Measurements from ENCODE around the gene ARMCX4.
"Not testable (repeated sequence)": the region's sequence is repeated elsewhere in the genome, so short reads cannot be mapped to it uniquely, and the experiment has no call there.

Gene ARMCX4

DNA sequence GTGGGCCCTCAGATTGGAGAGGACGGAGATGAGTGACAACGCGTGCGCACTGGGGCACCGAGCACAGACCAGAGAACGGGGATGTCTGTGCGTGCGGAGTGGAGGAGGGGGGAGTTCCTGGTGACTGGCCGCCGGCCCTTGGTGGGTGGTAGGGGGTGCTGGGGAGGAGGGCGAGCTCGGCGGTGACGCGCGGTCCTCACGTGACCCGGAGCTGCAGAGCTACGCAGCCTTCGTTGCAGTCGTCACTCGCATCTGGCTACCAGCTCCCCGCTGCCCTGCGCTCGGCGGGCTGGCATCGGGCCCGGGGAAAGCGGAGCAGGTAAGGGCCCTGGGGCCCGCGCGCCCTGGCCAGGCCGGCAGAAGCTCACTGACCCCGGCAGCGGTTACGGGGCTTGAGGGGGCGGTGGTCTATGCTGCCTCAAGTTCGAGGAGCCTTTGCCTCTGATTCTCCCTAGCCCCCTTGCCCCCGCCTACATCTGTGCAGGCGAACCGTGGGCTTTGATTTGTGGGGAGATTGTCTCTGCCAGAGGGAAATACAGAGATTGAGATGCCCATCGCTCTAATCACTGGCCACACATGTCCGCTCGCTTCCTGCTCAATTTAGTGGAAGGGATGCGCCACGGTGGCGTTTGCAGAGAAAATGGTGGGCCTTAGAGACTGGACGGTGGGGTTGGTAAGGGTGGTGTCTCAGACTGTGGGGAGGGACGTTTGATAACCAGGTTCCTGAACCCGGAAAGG is at the start of gene ARMCX4:
Gene ARMCX4 (plus strand): TSS at position 245 of the 738 bp plus-strand sequence. CDS start 3,134 bp downstream, outside the sequence.
- peak; percentile 67 for DNase-seq (ENCODE audit: low read depth)

DNA sequence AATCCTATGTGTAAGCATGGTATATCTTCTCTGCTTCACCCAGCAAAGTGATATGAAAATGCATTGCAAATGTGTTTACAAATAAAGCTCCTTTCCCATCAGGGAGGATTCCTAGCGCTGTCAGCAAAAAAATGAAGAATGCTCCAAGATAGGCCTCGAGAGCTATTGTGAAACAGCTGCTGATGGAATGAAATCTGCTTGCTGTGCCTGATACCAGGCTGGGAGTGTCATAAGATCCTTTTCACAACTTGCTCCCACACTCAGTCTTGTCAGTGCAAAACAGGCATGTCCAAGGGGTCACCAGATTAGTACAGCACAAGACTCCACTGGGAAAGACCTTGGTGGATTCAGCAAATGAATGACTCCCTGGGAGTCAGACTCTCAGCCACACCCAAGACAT is 43.2 kb upstream of the ARMCX4 start:
- no peak for DNase-seq (ENCODE audit: low read depth)

DNA sequence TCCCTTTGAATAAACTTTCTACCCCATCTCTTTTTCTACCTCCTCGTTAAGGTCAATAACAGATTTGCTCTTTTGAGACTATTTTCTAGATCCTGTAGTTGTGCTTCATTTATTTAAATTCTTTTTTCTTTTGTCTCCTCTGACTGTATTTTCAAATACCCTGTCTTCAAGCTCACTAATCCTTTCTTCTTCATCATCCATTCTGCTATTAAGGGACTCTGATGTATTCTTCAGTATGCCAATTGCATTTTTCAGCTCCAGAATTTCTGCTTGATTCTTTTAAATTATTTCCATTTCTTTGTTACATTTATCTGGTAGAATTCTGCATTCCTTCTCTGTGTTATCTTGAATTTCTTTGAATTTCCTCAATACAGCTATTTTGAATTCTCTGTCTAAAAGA is 36.0 kb upstream of the ARMCX4 start:
- no peak for DNase-seq (ENCODE audit: low read depth)

DNA sequence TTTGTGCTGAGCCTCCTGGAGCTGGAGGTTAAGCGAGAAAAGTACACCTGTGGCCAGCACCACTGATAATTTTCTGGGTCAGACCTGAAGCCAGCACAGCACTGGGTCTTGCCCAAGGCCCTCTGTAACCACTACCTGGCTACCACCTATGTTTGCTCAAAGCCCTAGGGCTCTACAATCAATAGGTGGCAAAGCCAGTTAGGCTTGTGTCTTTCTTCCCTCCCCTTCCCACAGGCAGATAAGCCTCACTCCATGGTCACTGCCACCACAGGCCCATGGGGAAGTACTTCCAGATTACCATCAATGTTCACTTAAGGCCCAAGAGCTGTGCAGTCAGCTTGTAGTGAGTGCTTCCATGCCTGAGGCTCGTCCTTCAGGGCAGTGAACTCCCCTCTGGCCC is 35.2 kb upstream of the ARMCX4 start:
- DNase-seq (ENCODE audit: low read depth), result no peak

DNA sequence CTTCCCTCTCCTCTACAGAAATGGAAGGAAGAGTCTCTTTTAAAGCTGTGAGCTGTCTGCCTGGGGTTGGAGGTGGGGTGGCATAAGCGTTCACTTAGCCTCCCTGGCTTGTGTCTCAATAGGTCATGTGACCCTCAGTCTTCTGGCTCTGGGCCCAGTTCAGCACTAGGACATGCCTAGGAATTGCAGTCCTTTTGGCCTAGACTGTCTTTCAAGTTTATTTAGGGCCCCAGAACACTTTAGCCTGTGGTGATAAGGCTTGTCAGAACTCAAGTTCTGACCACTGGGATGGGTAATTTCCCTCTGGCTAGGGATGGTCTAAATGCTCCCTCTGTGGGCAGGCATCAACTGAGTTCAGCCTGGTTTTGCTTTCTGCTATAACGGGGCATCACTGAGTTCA is 34.3 kb upstream of the ARMCX4 start:
- no peak for DNase-seq (ENCODE audit: low read depth)

DNA sequence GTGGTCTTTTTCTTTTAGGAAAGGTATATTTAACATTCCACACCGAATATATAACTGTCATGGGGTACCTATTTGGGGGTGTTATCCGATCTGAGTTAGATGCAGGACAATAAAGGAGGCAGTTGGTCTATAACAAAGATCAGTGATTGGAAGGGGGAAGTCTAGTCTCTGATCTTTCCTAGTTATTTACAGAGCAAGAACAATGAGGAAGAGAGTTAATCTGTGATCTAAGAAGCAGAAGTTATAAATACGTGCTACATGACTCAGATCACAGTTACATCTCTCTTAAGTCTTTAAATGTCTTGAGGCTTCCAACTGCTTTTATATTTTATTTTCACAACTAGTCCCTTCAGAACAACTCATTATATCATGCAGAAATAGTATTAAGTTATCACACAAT is 33.2 kb upstream of the ARMCX4 start:
- DNase-seq (ENCODE audit: low read depth), result peak; percentile 4

DNA sequence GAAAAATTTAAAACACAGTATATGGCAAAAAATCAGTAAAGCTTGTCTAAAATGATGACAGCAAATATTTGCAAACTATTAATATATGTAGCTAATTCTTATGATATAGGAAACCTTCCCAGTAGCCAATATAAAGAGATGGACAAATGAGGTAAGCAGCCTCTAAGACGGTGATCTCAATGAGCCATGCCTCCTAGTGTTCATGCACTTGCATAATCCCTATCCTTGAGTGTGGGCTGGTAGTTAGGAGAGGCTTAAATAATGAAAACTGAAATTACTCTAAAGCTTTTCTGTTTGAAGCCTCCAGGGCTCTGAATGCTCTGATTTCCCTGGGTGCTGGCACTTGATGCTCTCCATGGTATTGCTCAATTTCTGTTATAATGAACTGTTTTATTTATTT is 24.6 kb upstream of the ARMCX4 start:
- peak; percentile 20 for DNase-seq (ENCODE audit: low read depth)

DNA sequence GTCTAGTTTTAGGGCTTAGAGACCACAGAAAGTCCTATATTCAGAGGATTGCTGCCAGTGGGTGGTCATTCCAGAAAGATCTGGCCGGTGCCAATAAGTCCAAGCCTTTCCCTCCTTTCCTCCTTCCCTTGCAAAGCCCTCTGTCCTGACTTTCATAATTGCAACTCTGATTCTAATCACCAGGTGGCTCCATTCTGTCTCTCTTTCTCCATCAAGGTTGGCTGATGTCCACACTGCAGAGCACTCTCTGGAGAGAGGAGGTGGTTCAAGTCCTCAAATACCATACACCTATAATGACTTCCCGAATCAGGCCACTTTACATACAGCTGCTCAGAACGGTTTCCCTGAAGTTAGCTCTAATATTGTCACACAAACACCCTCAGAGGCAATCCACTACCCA is 22.4 kb upstream of the ARMCX4 start:
- peak; percentile 42 for DNase-seq (ENCODE audit: low read depth)

DNA sequence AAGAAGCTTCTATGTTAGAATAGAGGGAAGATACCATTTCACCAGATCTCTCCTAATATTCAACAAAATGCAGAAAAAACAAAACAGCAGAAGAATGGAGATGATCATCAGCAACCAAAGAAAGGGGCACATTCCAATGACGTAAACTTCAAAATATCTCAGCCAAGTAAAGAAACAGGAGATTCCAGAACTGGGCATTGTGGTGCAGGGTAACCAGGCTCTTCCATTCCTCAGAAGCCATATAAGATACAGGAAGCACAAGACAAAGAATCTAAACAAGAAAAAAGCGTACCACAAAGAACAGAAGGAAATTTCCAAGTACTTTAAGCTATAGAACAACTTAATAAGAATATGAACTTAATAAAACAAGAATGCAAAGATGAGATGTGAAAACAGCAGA is 6.9 kb upstream of the ARMCX4 start:
- DNase-seq (ENCODE audit: low read depth), result no peak

DNA sequence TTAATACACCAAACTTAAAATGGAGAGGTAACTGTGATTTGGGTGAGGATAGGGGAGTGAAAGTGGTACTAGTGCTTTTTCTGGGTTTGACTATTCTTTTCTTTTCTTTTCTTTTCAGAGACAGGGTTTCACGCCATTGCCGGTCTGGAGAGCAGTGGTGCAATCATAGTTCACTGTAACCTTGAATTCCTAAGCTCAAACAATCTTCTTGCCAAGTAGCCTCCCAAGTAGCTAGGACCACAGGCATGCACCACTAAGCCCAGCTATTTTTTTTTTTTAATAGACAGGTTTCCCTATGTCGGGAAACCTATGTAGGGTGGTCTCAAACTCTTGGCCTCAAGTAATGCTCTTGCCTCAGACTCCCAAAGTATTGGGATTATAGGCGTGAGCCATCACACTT is 3.0 kb upstream of the ARMCX4 start:
- no peak for DNase-seq (ENCODE audit: low read depth)

DNA sequence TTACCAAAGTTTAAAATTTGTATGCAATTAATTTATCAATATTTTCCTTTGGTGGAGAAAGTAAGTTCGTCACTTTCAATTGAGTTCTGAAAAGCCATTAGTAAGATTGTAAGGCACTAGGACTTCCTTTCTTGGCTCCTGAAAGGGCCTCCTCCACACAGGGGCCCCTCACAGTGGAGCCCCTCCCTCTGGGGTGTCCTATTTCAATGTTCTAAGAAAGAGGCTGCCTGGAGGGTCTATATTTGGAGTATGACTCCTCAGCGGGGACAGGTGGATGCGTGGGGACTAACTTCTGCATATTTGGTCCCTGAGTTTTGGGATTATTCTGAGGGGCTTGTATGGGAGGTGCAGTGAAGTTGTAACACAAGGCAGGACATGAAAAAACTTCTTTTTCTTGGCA is 1.6 kb upstream of the ARMCX4 start:
- DNase-seq (ENCODE audit: low read depth), result no peak

DNA sequence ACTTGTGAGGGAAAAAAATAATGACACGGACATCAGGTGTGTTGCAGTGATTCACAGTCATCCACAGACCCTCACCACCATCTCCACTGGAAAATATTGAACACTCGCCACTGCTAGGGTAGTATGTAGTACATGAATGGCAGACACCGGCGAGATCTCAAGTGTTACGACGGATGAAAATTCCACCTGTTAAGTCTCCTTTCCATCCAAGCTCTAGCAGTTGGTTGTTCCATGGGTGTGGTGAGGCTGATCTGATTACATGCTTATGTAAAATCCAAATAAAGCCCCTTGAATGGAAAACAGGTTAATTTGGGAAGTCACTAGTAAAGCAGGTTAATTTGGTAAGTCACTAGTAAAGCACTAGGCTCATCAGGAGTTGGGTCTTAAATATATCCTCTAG is 1.1 kb upstream of the ARMCX4 start:
- no peak for DNase-seq (ENCODE audit: low read depth)

DNA sequence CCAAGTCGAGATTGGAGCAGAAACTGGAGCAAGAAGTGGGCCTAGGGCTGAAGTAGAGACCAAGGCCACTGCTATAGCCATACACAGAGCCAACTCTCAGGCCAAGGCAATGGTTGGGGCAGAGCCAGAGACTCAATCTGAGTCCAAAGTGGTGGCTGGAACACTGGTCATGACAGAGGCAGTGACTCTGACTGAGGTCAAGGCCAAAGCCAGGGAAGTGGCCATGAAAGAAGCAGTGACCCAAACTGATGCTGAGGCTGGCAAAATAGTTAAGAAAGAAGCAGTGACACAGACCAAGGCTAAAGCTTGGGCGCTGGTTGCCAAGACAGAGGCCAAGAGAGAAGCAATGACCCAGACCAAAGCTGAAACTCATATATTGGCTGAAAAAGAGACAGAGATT is 3.5 kb downstream of the ARMCX4 start:
- no peak for DNase-seq (ENCODE audit: low read depth)

DNA sequence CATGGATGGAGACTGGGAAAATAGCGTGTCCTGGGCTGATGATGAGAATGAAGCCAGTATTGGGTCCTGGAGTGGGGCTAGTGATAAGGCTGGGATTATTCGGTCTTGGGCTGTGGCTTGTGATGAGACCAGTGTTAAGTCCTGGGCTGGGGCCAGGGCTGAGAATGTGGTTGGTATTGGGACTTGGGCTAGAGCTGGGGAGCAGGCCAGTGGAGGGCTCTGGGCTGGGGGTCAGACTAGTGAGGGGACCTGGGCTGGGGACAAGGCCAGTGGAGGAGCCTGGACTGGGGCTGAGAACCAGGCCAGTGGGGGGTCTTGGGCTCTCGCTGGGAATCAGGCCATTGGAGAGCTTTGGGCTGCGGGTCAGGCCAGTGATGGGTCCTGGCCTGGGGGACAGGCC is 6.7 kb downstream of the ARMCX4 start:
- no peak for DNase-seq (ENCODE audit: low read depth)

DNA sequence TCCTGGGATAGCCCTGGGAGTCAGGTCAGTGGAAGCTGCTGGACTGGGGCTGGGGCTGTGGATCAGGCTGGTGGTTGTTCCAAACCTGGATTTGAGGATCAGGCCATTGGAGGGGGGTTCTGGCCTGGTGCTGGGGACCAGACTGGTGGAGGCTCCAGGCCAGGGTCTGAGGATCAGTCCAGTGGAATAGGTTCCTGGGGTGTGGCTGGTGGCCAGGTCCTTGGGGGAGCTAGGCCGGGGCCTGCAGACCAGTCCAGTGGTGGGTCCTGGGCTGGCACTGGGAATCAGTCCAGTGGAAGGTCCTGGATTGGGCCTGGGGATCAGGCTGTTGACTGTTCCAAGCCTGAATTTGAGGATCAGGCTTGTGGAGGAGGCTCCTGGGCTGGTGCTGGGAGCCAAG is 8.0 kb downstream of the ARMCX4 start:
- DNase-seq (ENCODE audit: low read depth), result no peak

DNA sequence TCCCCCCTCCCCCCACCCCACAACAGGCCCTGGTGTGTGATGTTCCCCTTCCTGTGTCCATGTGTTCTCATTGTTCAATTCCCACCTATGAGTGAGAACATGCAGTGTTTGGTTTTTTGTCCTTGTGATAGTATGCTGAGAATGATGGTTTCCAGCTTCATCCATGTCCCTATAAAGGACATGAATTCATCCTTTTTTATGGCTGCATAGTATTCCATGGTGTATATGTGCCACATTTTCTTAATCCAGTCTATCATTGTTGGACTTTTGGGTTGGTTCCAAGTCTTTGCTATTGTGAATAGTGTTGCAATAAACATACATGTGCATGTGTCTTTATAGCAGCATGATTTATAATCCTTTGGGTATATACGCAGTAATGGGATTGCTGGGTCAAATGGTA is 17.7 kb downstream of the ARMCX4 start:
- not testable (repeated sequence) for DNase-seq (ENCODE audit: low read depth)

DNA sequence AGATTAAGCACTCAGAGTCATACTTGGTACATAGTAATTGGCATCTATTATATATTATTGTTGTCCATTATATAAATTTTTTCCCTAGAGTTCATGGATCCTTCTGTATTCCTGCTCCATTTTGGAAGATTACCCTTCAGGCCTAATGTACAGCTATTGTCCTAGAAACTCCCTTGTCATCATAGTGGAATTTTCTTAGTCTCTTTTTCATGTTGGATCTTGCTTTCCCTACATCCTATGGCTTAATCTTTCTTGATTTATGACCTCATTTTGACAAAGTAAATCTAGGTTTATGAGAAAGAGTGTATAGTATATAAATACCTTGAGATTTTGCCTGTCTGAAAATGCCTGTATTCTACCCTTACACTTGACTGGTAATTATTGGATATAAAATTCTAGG is 22.1 kb downstream of the ARMCX4 start:
- DNase-seq (ENCODE audit: low read depth), result no peak

DNA sequence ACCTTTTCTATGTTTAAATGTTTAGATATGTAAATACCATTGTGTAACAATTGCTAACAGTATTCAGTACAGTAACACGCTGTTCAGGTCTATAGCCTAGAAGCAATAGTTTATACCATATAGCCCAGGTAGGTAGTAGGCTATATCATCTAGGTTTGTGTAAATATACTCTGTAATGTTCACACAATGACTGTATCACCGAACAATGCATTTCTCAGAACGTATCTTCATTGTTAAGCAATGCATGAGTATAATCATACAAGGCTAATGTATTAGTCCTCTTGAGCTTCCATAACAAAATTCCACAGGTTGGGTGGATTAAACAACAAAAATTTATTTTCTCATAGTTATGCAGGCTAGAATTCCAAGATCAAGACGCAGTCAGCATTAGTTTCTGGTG is 22.7 kb downstream of the ARMCX4 start:
- DNase-seq (ENCODE audit: low read depth), result no peak

DNA sequence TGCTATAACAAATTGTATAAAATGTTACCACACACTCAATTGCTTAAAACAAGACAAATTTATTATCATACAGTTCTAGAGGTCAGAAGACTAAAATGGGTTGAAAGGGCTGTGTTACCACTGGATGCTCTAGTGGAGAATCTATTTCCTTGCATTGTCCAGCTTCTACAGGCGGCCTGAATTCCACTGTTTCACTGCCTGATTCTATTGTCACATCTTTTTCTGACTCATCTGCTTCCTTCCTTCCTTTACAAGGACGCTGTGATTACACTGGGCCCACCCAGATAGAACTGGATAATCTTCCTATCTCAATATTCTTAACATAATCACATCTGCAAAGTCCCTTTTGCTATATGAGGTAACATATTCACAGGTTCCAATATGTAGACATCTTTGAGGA is 45.7 kb downstream of the ARMCX4 start:
- DNase-seq (ENCODE audit: low read depth), result no peak
